Activated naive CD4-positive, alpha-beta T cell treated with anti-CD3 and anti-CD28 coated beads, Interleukin-2, amount 10 ng/mL, durations not matched to agents 7 days and 5 days (primary cell): ENCODE measurements around the gene P3H2.
A peak's percentile ranks its signal among the peaks of the same experiment; 100 is the strongest.
"Not testable (repeated sequence)": the region's sequence is repeated elsewhere in the genome, so short reads cannot be mapped to it uniquely, and the experiment has no call there.

Experiments
- CTCF ChIA-PET: fragments of 350-600 bp; sonication (Branson Sonifier 250); formaldehyde crosslinking; loops from one replicate; lab custom pipeline; 2021; ENCODE audit warnings: antibody characterized with exemption; lab: Charles Lee
- DNase-seq: peaks from one replicate; pipeline ENCODE4 v3.0.0-alpha.2; 2020
- H3K27ac Mint-ChIP-seq: one replicate; pipeline ENCODE4 v1.8.0; 2021; ENCODE audit warnings: mild to moderate bottlenecking, moderate library complexity, mixed read lengths
- H3K27me3 Mint-ChIP-seq: one replicate; pipeline ENCODE4 v1.8.0; 2021; ENCODE audit warnings: mild to moderate bottlenecking, mixed read lengths
- H3K36me3 Mint-ChIP-seq: one replicate; pipeline ENCODE4 v1.8.0; 2021; ENCODE audit warnings: mixed read lengths
- H3K4me1 Mint-ChIP-seq: one replicate; pipeline ENCODE4 v1.8.0; 2021; ENCODE audit warnings: mixed read lengths
- H3K4me3 Mint-ChIP-seq: one replicate; pipeline ENCODE4 v1.8.0; 2021; ENCODE audit warnings: mild to moderate bottlenecking, moderate library complexity, mixed read lengths
- H3K9me3 Mint-ChIP-seq: one replicate; pipeline ENCODE4 v1.8.0; 2021; ENCODE audit warnings: mixed read lengths

Gene P3H2

GRCh38 chr3:189967254-189967865, 153.3 kb downstream of the P3H2 start:
- no peak overlapping the region for H3K27ac Mint-ChIP-seq
- H3K4me3 Mint-ChIP-seq: no peak overlapping the region

GRCh38 chr3:189966843-189967242, 153.9 kb downstream of the P3H2 start:
- CTCF ChIA-PET: interaction anchor here (0.6 to 1.8 kb wide), 7 partner anchors 12 to 759 kb away, joined by 3 to 12 read pairs (median 3); no protein-coding TSS in a partner anchor
- Mint-ChIP-seq H3K4me3 (no peak overlapping the region), H3K36me3 (no peaks in the 10 kb centered on the region), H3K27me3 (peaks cover 6% of the 10 kb centered on the region), H3K4me1 (peaks cover under 1% of the 10 kb centered on the region), H3K9me3 (no peaks in the 10 kb centered on the region), H3K27ac (no peak overlapping the region)
- DNase-seq: no peak

More at GRCh38 chr3:189967254-189967865, 153.3 kb downstream of the P3H2 start:
- H3K4me1 Mint-ChIP-seq: no peaks in the 10 kb centered on the region
- H3K36me3 Mint-ChIP-seq: no peaks in the 10 kb centered on the region
- H3K9me3 Mint-ChIP-seq: no peaks in the 10 kb centered on the region
- no peak for DNase-seq
- CTCF ChIA-PET: interaction anchor here (0.6 to 1.8 kb wide), 9 partner anchors 12 to 759 kb away, joined by 3 to 12 read pairs (median 3); no protein-coding TSS in a partner anchor
- peaks cover 6% of the 10 kb centered on the region for H3K27me3 Mint-ChIP-seq

DNA sequence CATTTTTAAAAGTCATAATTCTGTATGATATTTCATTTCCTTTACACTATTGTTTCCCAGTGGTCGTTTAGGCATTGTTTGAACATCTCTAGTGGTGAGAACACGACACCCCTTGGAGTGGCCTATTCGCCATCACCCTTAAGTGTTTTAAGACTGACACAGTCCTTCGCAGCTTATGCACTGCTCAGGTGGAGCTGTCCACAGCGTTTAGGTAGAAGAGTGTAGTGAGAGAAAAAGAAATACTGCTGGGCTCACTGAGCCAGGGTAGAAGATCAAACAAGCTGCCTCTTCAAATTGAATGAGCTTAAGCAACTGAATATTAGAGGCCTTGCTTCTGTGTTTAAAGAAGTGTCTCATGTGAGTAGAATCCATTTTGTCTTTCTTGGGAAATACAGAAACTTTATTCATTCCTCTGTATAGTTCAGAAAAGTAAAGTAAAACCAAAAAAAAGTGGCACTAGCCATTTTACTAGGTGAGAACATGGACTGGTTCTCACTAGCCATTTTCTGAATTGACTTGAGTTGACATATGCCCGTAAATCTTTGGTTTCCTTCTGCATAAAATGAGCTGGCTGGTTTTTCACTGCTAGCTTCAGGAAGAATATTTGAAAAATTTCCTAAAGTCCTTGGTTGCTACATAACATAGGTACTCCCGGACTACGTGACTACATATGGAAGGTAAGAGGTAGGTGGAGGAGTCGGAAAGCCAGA, 155.9 kb downstream of the P3H2 start:
- Mint-ChIP-seq H3K27me3 (peaks cover 6% of the 10 kb centered on the region), H3K9me3 (no peaks in the 10 kb centered on the region), H3K27ac (no peak overlapping the region), H3K4me3 (no peak overlapping the region), H3K36me3 (no peaks in the 10 kb centered on the region), H3K4me1 (peaks cover 3% of the 10 kb centered on the region)
- no peak for DNase-seq
- CTCF ChIA-PET: interaction anchor here (1.3 to 1.6 kb wide), 2 partner anchors 11 to 194 kb away, joined by 3 read pairs; no protein-coding TSS in a partner anchor

DNA sequence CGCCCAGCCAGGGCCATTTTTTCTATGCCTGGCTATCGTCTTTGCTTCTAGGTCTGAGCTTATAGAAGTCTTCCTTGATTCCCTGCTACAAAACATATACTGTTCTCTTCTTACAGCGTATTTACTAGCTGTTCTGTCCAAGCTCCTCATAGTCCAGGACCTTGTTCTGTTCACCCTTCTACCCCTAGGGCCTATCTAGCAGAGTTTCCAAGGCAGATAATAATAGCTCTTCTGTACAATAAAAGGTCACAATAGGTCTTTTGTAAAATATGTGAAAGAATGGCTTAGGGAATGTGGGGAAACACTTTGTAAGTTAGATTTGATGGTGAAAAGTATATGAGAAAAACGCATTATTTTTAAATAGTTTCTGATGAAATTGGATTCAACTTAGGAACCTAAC, 158.2 kb downstream of the P3H2 start:
- H3K27me3 Mint-ChIP-seq: peaks cover 6% of the 10 kb centered on the region
- CTCF ChIA-PET: interaction anchor here (0.8 to 4.5 kb wide), 7 partner anchors 10 to 1088 kb away, joined by 3 to 29 read pairs (median 6); partner anchors contain the start of gene CLDN1
- H3K9me3 Mint-ChIP-seq: no peaks in the 10 kb centered on the region
- no peak overlapping the region for H3K4me3 Mint-ChIP-seq
- DNase-seq: no peak
- H3K27ac Mint-ChIP-seq: no peak overlapping the region
- peaks cover 3% of the 10 kb centered on the region for H3K4me1 Mint-ChIP-seq
- H3K36me3 Mint-ChIP-seq: no peaks in the 10 kb centered on the region

- peaks cover 3% of the 10 kb centered on the region for H3K4me1 Mint-ChIP-seq
- no peaks in the 10 kb centered on the region for H3K36me3 Mint-ChIP-seq
- H3K27me3 Mint-ChIP-seq: peaks cover 6% of the 10 kb centered on the region
- peak; percentile 73 for DNase-seq
- H3K27ac Mint-ChIP-seq: no peak overlapping the region
- CTCF ChIA-PET: interaction anchor here (0.6 to 4.5 kb wide), 24 partner anchors 8 to 868 kb away, joined by 3 to 29 read pairs (median 4); partner anchors contain the start of gene CLDN1
- H3K9me3 Mint-ChIP-seq: no peaks in the 10 kb centered on the region
- H3K4me3 Mint-ChIP-seq: no peak overlapping the region
Observed at GRCh38 chr3:189961522-189962161, 159.1 kb downstream of the P3H2 start.

- not testable (repeated sequence) for H3K4me1 Mint-ChIP-seq, H3K9me3 Mint-ChIP-seq, H3K36me3 Mint-ChIP-seq, H3K4me3 Mint-ChIP-seq, H3K27me3 Mint-ChIP-seq, H3K27ac Mint-ChIP-seq, DNase-seq
- CTCF ChIA-PET: interaction anchor here (0.6 to 4.5 kb wide), 23 partner anchors 8 to 867 kb away, joined by 3 to 29 read pairs (median 4); partner anchors contain the start of gene CLDN1
Observed at GRCh38 chr3:189961086-189961485, 159.6 kb downstream of the P3H2 start.

DNA sequence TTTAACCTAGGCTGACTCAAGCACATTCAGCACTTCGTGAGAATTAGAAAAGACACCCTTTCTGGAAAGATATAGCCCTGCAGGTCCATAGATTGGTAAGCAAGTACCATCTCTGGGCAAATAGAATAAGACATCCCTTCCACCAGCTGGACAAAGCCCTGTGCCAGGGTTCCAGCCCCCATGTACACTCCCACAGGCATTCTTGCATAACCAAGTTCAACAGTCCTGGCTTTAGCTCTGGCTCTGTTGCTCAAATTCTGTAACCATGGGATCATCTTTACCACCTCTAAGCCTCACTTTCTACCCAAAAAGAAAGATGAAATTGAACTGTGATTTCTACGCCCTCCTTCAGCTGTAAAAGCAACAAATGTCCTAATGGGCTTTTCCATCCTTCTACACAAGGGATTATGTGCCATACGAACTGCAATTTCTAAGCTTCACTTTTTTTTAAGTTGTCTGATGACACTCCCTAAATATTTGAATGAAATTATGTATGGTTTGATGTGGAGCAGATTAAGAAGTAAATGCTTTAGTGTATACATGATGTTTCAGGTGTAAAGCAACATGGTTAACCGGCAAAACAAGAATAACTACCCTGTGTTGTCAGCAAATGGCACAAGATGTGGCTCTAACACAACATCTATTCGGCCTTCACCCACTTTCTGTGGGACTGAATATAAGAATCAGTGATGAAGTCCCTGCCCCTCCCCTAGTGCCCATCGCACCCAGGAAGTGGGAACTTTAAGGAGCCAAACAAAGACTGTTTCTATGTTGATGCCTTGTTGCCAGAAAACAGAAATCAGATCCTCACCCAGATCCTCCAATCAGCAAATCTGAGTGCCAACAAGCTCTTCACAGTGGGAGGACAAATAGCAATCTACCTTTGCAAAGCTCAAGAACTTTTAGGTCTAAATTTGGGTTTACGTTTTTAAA, 165.7 kb downstream of the P3H2 start:
- no peak for DNase-seq
- Mint-ChIP-seq H3K36me3 (no peaks in the 10 kb centered on the region), H3K4me1 (no peaks in the 10 kb centered on the region), H3K9me3 (no peaks in the 10 kb centered on the region), H3K27ac (no peak overlapping the region), H3K4me3 (no peak overlapping the region), H3K27me3 (peaks cover 9% of the 10 kb centered on the region)
- CTCF ChIA-PET: interaction anchor here (0.7 to 1.2 kb wide), 2 partner anchors 12 to 783 kb away, joined by 3 read pairs; no protein-coding TSS in a partner anchor

DNA sequence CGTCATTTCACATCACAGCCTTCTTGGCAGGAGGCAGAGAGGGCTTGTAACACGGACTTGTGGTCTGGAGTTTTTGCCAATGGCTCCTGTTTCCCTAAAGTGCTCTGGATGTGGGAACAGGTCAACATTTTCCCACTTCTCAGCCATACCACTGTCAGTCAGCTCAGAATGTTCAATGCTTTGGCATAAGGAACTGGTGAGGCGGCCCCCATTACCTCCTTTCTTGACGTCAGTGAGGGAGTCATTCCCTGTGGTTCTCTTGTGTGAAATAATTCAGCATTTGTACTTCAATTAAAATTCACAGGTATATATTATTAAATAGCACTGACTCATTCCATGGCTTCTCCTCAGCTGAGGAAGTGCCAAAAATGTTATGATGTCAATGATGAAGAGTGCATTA, 167.1 kb downstream of the P3H2 start:
- Mint-ChIP-seq H3K9me3 (no peaks in the 10 kb centered on the region), H3K27me3 (peaks cover 10% of the 10 kb centered on the region), H3K27ac (no peak overlapping the region), H3K36me3 (no peaks in the 10 kb centered on the region), H3K4me3 (no peak overlapping the region), H3K4me1 (no peaks in the 10 kb centered on the region)
- CTCF ChIA-PET: interaction anchor here (0.7 to 0.9 kb wide), 2 partner anchors 11 to 309 kb away, joined by 3 read pairs; no protein-coding TSS in a partner anchor
- DNase-seq: no peak

DNA sequence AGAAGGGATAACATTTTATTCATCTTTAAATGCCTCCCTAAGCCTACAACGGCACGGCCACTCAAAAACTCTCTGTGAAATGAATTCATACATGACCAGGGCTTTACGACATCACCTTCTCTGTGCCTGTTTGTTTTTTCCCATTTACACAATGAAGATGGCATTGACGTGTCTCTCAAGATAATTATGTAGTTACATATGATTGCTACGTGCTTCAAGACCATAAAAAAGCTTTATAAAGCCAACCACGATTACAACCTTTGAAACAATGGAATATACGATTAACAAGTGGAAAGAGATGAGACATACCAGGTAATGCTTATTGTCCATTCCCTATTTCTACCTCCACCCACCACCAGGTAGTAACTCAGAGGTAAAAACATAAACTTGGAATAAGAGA, 168.4 kb downstream of the P3H2 start:
- Mint-ChIP-seq H3K9me3 (no peaks in the 10 kb centered on the region), H3K36me3 (no peaks in the 10 kb centered on the region), H3K4me3 (no peak overlapping the region), H3K27me3 (peaks cover 10% of the 10 kb centered on the region), H3K4me1 (peaks cover 4% of the 10 kb centered on the region), H3K27ac (no peak overlapping the region)
- DNase-seq: no peak
- CTCF ChIA-PET: interaction anchor here (0.9 to 6.4 kb wide), 2 partner anchors 10 to 682 kb away, joined by 6 to 107 read pairs; no protein-coding TSS in a partner anchor

- CTCF ChIA-PET: interaction anchor here (0.9 to 6.4 kb wide), 2 partner anchors 11 to 680 kb away, joined by 5 to 107 read pairs; no protein-coding TSS in a partner anchor
- Mint-ChIP-seq H3K36me3 (no peaks in the 10 kb centered on the region), H3K4me3 (no peak overlapping the region)
Observed at GRCh38 chr3:189950258-189950657, 170.4 kb downstream of the P3H2 start.

GRCh38 chr3:189949580-189949979, 171.1 kb downstream of the P3H2 start:
- H3K36me3 Mint-ChIP-seq: no peaks in the 10 kb centered on the region
- H3K27ac Mint-ChIP-seq: no peak overlapping the region
- H3K4me1 Mint-ChIP-seq: peaks cover 4% of the 10 kb centered on the region
- CTCF ChIA-PET: interaction anchor here (0.9 to 6.4 kb wide), 4 partner anchors 9 to 742 kb away, joined by 3 to 107 read pairs (median 4); no protein-coding TSS in a partner anchor
- peaks cover 10% of the 10 kb centered on the region for H3K27me3 Mint-ChIP-seq
- H3K9me3 Mint-ChIP-seq: no peaks in the 10 kb centered on the region
- no peak for DNase-seq
- no peak overlapping the region for H3K4me3 Mint-ChIP-seq

More at GRCh38 chr3:189950258-189950657, 170.4 kb downstream of the P3H2 start:
- Mint-ChIP-seq H3K27ac (no peak overlapping the region), H3K4me1 (peaks cover 4% of the 10 kb centered on the region), H3K27me3 (peaks cover 10% of the 10 kb centered on the region), H3K9me3 (no peaks in the 10 kb centered on the region)
- no peak for DNase-seq

GRCh38 chr3:189948724-189949045, 172.0 kb downstream of the P3H2 start:
- no peak overlapping the region for H3K27ac Mint-ChIP-seq
- DNase-seq: no peak
- no peaks in the 10 kb centered on the region for H3K9me3 Mint-ChIP-seq
- H3K36me3 Mint-ChIP-seq: no peaks in the 10 kb centered on the region
- peaks cover 4% of the 10 kb centered on the region for H3K4me1 Mint-ChIP-seq
- CTCF ChIA-PET: interaction anchor here (0.7 to 6.4 kb wide), 13 partner anchors 8 to 741 kb away, joined by 3 to 107 read pairs (median 4); no protein-coding TSS in a partner anchor
- no peak overlapping the region for H3K4me3 Mint-ChIP-seq
- H3K27me3 Mint-ChIP-seq: peaks cover 10% of the 10 kb centered on the region
